ENCODE data around the gene HOXB7.

Gene HOXB7

GRCh38 chr17:48577946-48578615 lies 32.7 kb downstream of the HOXB7 start, which contains the start of gene HOXB4:
TSS of gene HOXB4 (minus strand) at chr17:48578350. CDS start at chr17:48578319, 31 bp downstream.
- DNase-seq, result peak; percentile 80

- DNase-seq, result no peak
Measured at GRCh38 chr17:48577330-48577945, 33.4 kb downstream of the HOXB7 start.

- no peak for DNase-seq
Measured at GRCh38 chr17:48576479-48577309, 34.1 kb downstream of the HOXB7 start.

- DNase-seq, result no peak
Measured at GRCh38 chr17:48575673-48576478, 34.9 kb downstream of the HOXB7 start.

GRCh38 chr17:48575066-48575582 lies 35.7 kb downstream of the HOXB7 start:
- DNase-seq, result peak; percentile 46

- DNase-seq, result no peak
Measured at GRCh38 chr17:48574505-48575065, 36.2 kb downstream of the HOXB7 start.

- DNase-seq, result no peak
Measured at GRCh38 chr17:48571826-48572417, 38.9 kb downstream of the HOXB7 start.

GRCh38 chr17:48571024-48571818 lies 39.6 kb downstream of the HOXB7 start:
- DNase-seq, result no peak

- DNase-seq, result no peak
Measured at GRCh38 chr17:48570325-48571023, 40.3 kb downstream of the HOXB7 start.

GRCh38 chr17:48569674-48570324 lies 41.0 kb downstream of the HOXB7 start:
- DNase-seq, result no peak

- DNase-seq, result no peak
Measured at GRCh38 chr17:48569240-48569582, 41.6 kb downstream of the HOXB7 start.

GRCh38 chr17:48568499-48569239 lies 42.1 kb downstream of the HOXB7 start:
- DNase-seq, result no peak

- no peak for DNase-seq
Measured at GRCh38 chr17:48567646-48568354, 43.0 kb downstream of the HOXB7 start.

GRCh38 chr17:48567209-48567608 lies 43.6 kb downstream of the HOXB7 start:
- DNase-seq, result no peak

GRCh38 chr17:48566717-48567116 lies 44.1 kb downstream of the HOXB7 start:
- no peak for DNase-seq

GRCh38 chr17:48565925-48566710 lies 44.7 kb downstream of the HOXB7 start:
- DNase-seq, result no peak

- no peak for DNase-seq
Measured at GRCh38 chr17:48565022-48565554, 45.7 kb downstream of the HOXB7 start.
